Breast epithelium (tissue), 3 donors: Measurements from ENCODE around the gene KXD1.

Source experiments
- POLR2A ChIP-seq: fragments of 450-650 bp; IDR thresholded peaks from one replicate; pipeline ENCODE4 v1.6.1; 2016; ENCODE audit warnings: antibody characterized with exemption, mild to moderate bottlenecking, moderate library complexity
- POLR2AphosphoS5 ChIP-seq, 3 donors: sonication (generic); formaldehyde crosslinking; IDR thresholded peaks; one replicate each; pipeline ENCODE4 v1.6.1; 2017; ENCODE audit warnings: antibody characterized with exemption in 3 of 3
- TF ChIP-seq, protein P1 (sequence below), 3 donors: fragments of 450-650 bp; IDR thresholded peaks; one replicate each; pipeline ENCODE4 v1.5.1; 2016 to 2017; ENCODE audit warnings: antibody characterized with exemption in 3 of 3, mild to moderate bottlenecking in 3 of 3, moderate library complexity in 3 of 3

DNA sequence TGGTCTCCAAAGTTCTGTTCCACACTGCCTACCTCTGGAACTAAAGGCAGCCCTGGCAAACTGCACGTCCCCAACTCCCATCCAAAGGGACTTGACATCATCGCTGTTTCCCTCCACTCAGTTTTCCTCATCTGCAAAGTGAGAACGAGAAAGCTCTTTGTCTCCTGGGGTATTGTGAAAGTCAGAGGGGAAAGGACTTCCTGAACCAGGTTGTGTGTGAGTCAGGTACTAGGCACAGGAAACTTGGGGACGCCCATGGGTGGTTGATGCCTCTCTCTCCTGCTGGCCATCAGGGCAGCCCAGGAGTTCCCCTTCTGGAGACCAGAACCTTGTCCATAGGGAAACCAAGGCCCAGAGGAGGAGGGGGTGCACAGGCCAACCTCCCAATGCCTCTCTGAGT is 44.2 kb downstream of the KXD1 start:
- no peak for TF ChIP-seq POLR2AphosphoS5 (IDR thresholded peaks at IDR 0.05)
- TF ChIP-seq, protein P1, sequence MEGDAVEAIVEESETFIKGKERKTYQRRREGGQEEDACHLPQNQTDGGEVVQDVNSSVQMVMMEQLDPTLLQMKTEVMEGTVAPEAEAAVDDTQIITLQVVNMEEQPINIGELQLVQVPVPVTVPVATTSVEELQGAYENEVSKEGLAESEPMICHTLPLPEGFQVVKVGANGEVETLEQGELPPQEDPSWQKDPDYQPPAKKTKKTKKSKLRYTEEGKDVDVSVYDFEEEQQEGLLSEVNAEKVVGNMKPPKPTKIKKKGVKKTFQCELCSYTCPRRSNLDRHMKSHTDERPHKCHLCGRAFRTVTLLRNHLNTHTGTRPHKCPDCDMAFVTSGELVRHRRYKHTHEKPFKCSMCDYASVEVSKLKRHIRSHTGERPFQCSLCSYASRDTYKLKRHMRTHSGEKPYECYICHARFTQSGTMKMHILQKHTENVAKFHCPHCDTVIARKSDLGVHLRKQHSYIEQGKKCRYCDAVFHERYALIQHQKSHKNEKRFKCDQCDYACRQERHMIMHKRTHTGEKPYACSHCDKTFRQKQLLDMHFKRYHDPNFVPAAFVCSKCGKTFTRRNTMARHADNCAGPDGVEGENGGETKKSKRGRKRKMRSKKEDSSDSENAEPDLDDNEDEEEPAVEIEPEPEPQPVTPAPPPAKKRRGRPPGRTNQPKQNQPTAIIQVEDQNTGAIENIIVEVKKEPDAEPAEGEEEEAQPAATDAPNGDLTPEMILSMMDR (IDR thresholded peaks at IDR 0.05) = no peak
- no peak for TF ChIP-seq POLR2A
